H1 (cell line): ENCODE measurements around the gene TRIM65. TPM values are rescaled to one million over a fixed set of nuclear protein-coding genes. Genes with fewer than 3 reads are reported as not detected.

Source experiments
- CTCF ChIA-PET: fragments of 300-600 bp; sonication (Branson Sonifier 250); formaldehyde crosslinking; loops from one replicate; lab custom pipeline; 2021; ENCODE audit not compliant: partially characterized antibody; lab: Charles Lee
- POLR2A ChIA-PET: fragments of 300-600 bp; sonication (Branson Sonifier 250); formaldehyde crosslinking; loops from one replicate; lab custom pipeline; 2021; ENCODE audit warnings: inconsistent platforms; ENCODE audit not compliant: partially characterized antibody; lab: Charles Lee
- DNase-seq, 2 experiments: peaks; one replicate each; pipeline versions ENCODE4 v3.0.0 to v3.0.0-alpha.2; 2010 to 2022; ENCODE audit warnings: low spot score in 2 of 2, low read depth in 1 of 2, mixed read lengths in 1 of 2
- FAIRE-seq: peaks from 2 replicates; lab custom pipeline; 2011; peaks lifted over from hg19 to GRCh38; lab: Jason Lieb, UNC
- H2AFZ ChIP-seq: 2 replicates; pipeline ENCODE4 v1.8.1; 2012; ENCODE audit warnings: low read length, inconsistent platforms
- H2AK5ac ChIP-seq: 2 replicates; pipeline ENCODE4 v1.6.1; 2013; ENCODE audit warnings: low read depth, low read length
- H2BK120ac ChIP-seq: replicated peaks from 2 replicates; pipeline ENCODE3; 2013; ENCODE audit warnings: low read depth, low read length, inconsistent platforms
- H2BK12ac ChIP-seq: 2 replicates; pipeline ENCODE4 v1.6.1; 2013; ENCODE audit warnings: low read depth, low read length
- H2BK15ac ChIP-seq: 2 replicates; pipeline ENCODE4 v1.6.1; 2013; ENCODE audit warnings: low read length
- H2BK20ac ChIP-seq: 2 replicates; pipeline ENCODE4 v1.6.1; 2013; ENCODE audit warnings: low read length
- H2BK5ac ChIP-seq: 2 replicates; pipeline ENCODE4 v1.6.1; 2013; ENCODE audit warnings: low read depth, low read length
- H3K14ac ChIP-seq: 2 replicates; pipeline ENCODE4 v1.6.1; 2013; ENCODE audit warnings: inconsistent platforms; ENCODE audit not compliant: insufficient read length
- H3K18ac ChIP-seq: 2 replicates; pipeline ENCODE4 v1.6.1; 2013; ENCODE audit warnings: low read length; ENCODE audit errors: extremely low read depth
- H3K23ac ChIP-seq: 2 replicates; pipeline ENCODE4 v1.6.1; 2013; ENCODE audit warnings: inconsistent platforms; ENCODE audit not compliant: insufficient read length
- H3K23me2 ChIP-seq: 2 replicates; pipeline ENCODE4 v1.6.1; 2013; ENCODE audit warnings: low read depth, low read length
- H3K27ac ChIP-seq: 2 replicates; pipeline ENCODE4 v1.6.1; 2011; ENCODE audit warnings: low read depth, low read length, inconsistent platforms
- H3K27me3 ChIP-seq, 4 experiments: replicated peaks in 1 of 4; 1 replicate in 1 of 4; 2 replicates in 3 of 4; pipeline versions ENCODE4 v1.6.1 to v1.8.1; 2011 to 2013; ENCODE audit warnings: low read length in 3 of 4, mild to moderate bottlenecking in 3 of 4, inconsistent platforms in 2 of 4, mixed read lengths in 2 of 4, moderate library complexity in 1 of 4; ENCODE audit not compliant: control insufficient read depth in 3 of 4, insufficient read depth in 3 of 4; ENCODE audit errors: extremely low read depth in 1 of 4
- H3K36me3 ChIP-seq, 4 experiments: 2 replicates each; pipeline versions ENCODE4 v1.6.1 to v1.8.1; 2011 to 2013; ENCODE audit warnings: mild to moderate bottlenecking in 4 of 4, low read length in 3 of 4, moderate library complexity in 2 of 4, control low read depth in 1 of 4, inconsistent platforms in 1 of 4; ENCODE audit not compliant: insufficient read depth in 4 of 4, control insufficient read depth in 2 of 4
- H3K4ac ChIP-seq: replicated peaks from 2 replicates; pipeline ENCODE3; 2013; ENCODE audit warnings: low read length, low read depth, mixed read lengths, inconsistent platforms; ENCODE audit not compliant: insufficient read length
- H3K4me1 ChIP-seq, 4 experiments: replicated peaks in 1 of 4; 1 replicate in 1 of 4; 2 replicates in 3 of 4; pipeline versions ENCODE4 v1.6.1 to v1.8.1; 2011 to 2013; ENCODE audit warnings: low read length in 3 of 4, inconsistent platforms in 2 of 4, mixed read lengths in 1 of 4; ENCODE audit not compliant: insufficient read depth in 4 of 4, control insufficient read depth in 3 of 4
- H3K4me2 ChIP-seq, 2 experiments: 2 replicates each; pipeline versions ENCODE4 v1.6.1 to v1.8.1; 2011 to 2013; ENCODE audit warnings: low read depth in 2 of 2, low read length in 2 of 2, control low read depth in 1 of 2, inconsistent platforms in 1 of 2, mild to moderate bottlenecking in 1 of 2; ENCODE audit not compliant: insufficient read depth in 1 of 2
- H3K4me3 ChIP-seq, 4 experiments: fragments of 200-600, 300-600 bp in 1 of 4; sonication (generic), shearing (Covaris generic), sonication (Bioruptor Twin) in 1 of 4; 2 replicates each; pipeline versions ENCODE4 v1.5.1 to v1.8.1; 2011 to 2016; ENCODE audit warnings: low read length in 4 of 4, low read depth in 3 of 4, control low read depth in 2 of 4, inconsistent platforms in 2 of 4, mild to moderate bottlenecking in 2 of 4, mixed read lengths in 1 of 4, moderate library complexity in 1 of 4; ENCODE audit not compliant: insufficient read depth in 2 of 4; ENCODE audit errors: extremely low read depth in 1 of 4
- H3K56ac ChIP-seq: replicated peaks from 2 replicates; pipeline ENCODE3; 2013; ENCODE audit warnings: low read depth, mild to moderate bottlenecking, mixed read lengths, low read length, inconsistent platforms; ENCODE audit not compliant: insufficient read length
- H3K79me1 ChIP-seq: 2 replicates; pipeline ENCODE4 v1.6.1; 2013; ENCODE audit warnings: low read depth, low read length, control low read depth
- H3K79me2 ChIP-seq, 2 experiments: 2 replicates each; pipeline versions ENCODE4 v1.6.1 to v1.8.1; 2012 to 2013; ENCODE audit warnings: low read length in 2 of 2, mild to moderate bottlenecking in 2 of 2, inconsistent platforms in 1 of 2; ENCODE audit not compliant: insufficient read depth in 2 of 2, control insufficient read depth in 1 of 2
- H3K9ac ChIP-seq, 4 experiments: replicated peaks in 1 of 4; 1 replicate in 1 of 4; 2 replicates in 3 of 4; pipeline versions ENCODE4 v1.6.1 to v1.8.1; 2011 to 2013; ENCODE audit warnings: low read depth in 3 of 4, low read length in 3 of 4, control low read depth in 2 of 4, mild to moderate bottlenecking in 2 of 4, moderate library complexity in 2 of 4, inconsistent platforms in 1 of 4; ENCODE audit errors: extremely low read depth in 1 of 4
- H3K9me3 ChIP-seq, 2 experiments: 2 replicates each; pipeline versions ENCODE4 v1.6.1 to v1.8.1; 2012 to 2013; ENCODE audit warnings: mild to moderate bottlenecking in 2 of 2, moderate library complexity in 2 of 2, control low read depth in 1 of 2, inconsistent platforms in 1 of 2, low read depth in 1 of 2, low read length in 1 of 2, mixed read lengths in 1 of 2; ENCODE audit not compliant: insufficient read depth in 2 of 2
- H4K20me1 ChIP-seq, 2 experiments: replicated peaks in 1 of 2; 2 replicates each; pipeline versions ENCODE3 to v1.8.1; 2011 to 2013; ENCODE audit warnings: inconsistent platforms in 2 of 2, low read length in 2 of 2, mild to moderate bottlenecking in 1 of 2; ENCODE audit not compliant: insufficient read depth in 2 of 2, control insufficient read depth in 1 of 2
- H4K5ac ChIP-seq: 2 replicates; pipeline ENCODE4 v1.6.1; 2013; ENCODE audit warnings: low read length, low read depth, mixed read lengths, inconsistent platforms; ENCODE audit not compliant: insufficient read length
- H4K8ac ChIP-seq: 2 replicates; pipeline ENCODE4 v1.8.0; 2013; ENCODE audit warnings: mild to moderate bottlenecking, moderate library complexity, low read length, inconsistent platforms; ENCODE audit not compliant: insufficient read depth; ENCODE audit errors: extremely low read depth
- H4K91ac ChIP-seq: replicated peaks from 2 replicates; pipeline ENCODE3; 2013; ENCODE audit warnings: low read length, mixed read lengths, inconsistent platforms; ENCODE audit not compliant: insufficient read length
- HDAC2 ChIP-seq, 2 experiments: fragments of 300-600 bp in 1 of 2; sonication (generic) in 1 of 2; IDR thresholded peaks; 2 replicates each; pipeline ENCODE4 v1.6.1; 2011 to 2012; ENCODE audit warnings: low read depth in 2 of 2, low read length in 2 of 2, mild to moderate bottlenecking in 2 of 2, moderate library complexity in 2 of 2, borderline replicate concordance in 1 of 2, inconsistent platforms in 1 of 2
- HDAC6 ChIP-seq: IDR thresholded peaks from one replicate; pipeline ENCODE4 v1.7.1; 2012; ENCODE audit warnings: low read depth, mild to moderate bottlenecking, inconsistent platforms, low read length, moderate library complexity
- NRF1 ChIP-seq: IDR thresholded peaks from 2 replicates; pipeline ENCODE4 v1.6.1; 2011; ENCODE audit warnings: mild to moderate bottlenecking, low read depth, low read length, improper control_type of control experiment
- SUZ12 ChIP-seq: fragments of 200-600 bp; sonication (generic); IDR thresholded peaks from 2 replicates; pipeline ENCODE4 v1.6.1; 2012; ENCODE audit warnings: mild to moderate bottlenecking, inconsistent platforms, low read length, moderate library complexity, mixed read lengths
- WGBS, 2 experiments: shearing (Covaris generic) in 1 of 2; methylation state at CpG; one replicate each; pipeline versions ENCODE4 v1.1.6 to v1.1.7; 2013 to 2015; ENCODE audit warnings: low lambda C conversion rate in 2 of 2, mixed read lengths in 2 of 2, inconsistent platforms in 1 of 2, low coverage in 1 of 2, missing lambda C conversion rate in 1 of 2; ENCODE audit not compliant: insufficient replicate concordance in 2 of 2, insufficient coverage in 1 of 2, insufficient read length in 1 of 2; ENCODE audit errors: extremely low coverage in 1 of 2, missing lambda C conversion rate in 1 of 2; 5-methylcytosine and 5-hydroxymethylcytosine counted together
- polyA plus RNA-seq, 7 experiments: library from polyadenylated mRNA; depleted of rRNA in 3 of 7; stranded (reverse) in 5 of 7; unstranded in 2 of 7; fragments of >200 nt in 5 of 7; fragments of 200-250 nt in 2 of 7; gene quantifications; 1 replicate in 5 of 7; 2 replicates in 1 of 7; 4 replicates in 1 of 7; pipeline versions ENCODE4 v1.2.1 to v1.2.3, GENCODE V29; 2011 to 2013; ENCODE audit warnings: missing spikeins in 2 of 7, mixed read lengths in 2 of 7
- total RNA-seq: library from RNA; stranded (reverse); fragmentation: NEBNext Ultra II Directional; extraction: Animal tissue kit (Norgen Biotek cat#: 25700); gene quantifications from 2 replicates; pipeline ENCODE4 v1.2.1, GENCODE V29; 2021

The TRIM65 gene
- total and polyA plus RNA-seq, 2 of the 8 experiments (the other 6 are each of a cell fraction or from before 2014, with no cell fraction given) = 21.2 to 48.6 TPM

DNA sequence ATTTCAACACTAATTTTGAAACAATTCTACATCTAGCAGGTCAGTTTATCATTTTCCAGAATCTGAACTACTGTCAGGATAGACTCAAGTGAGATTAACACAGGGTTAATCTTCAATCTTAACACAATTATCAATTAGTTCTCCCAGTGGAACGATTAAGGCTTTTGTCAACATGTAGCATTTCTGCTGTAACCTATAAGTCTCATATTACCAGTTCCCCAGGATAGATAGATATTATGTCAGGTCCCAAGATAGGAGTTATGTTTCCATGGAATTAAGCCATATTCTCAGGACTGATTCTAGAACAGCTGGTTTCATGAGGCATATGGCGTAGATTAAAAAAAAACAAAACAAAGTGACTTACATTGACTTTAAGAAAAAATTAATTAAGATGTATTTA lies 48.5 kb upstream of the TRIM65 start:
- no peaks in the 10 kb centered on the region for H3K79me2 ChIP-seq
- CTCF ChIA-PET = interaction anchor here (0.9 to 1.6 kb wide), 6 partner anchors 9 to 334 kb away, joined by 3 to 8 read pairs (median 4); partner anchors contain the start of gene CDK3
- no peak overlapping the region for H4K8ac ChIP-seq
- no peak overlapping the region for H2BK15ac ChIP-seq
- H2BK12ac ChIP-seq = no peak overlapping the region
- H3K56ac ChIP-seq = no peak overlapping the region
- H3K23me2 ChIP-seq = peaks cover 4% of the 10 kb centered on the region; the same call in 1 of the 2 replicates
- no peak overlapping the region for H2AK5ac ChIP-seq
- FAIRE-seq (no peak), DNase-seq (no peak)
- H2BK5ac ChIP-seq = no peak overlapping the region
- H2BK20ac ChIP-seq = no peak overlapping the region
- POLR2A ChIA-PET = no interaction called here
- no peaks in the 10 kb centered on the region for H4K20me1 ChIP-seq
- H3K18ac ChIP-seq = no peak overlapping the region
- H3K4ac ChIP-seq = no peak overlapping the region
- H3K4me3 ChIP-seq = no peak overlapping the region
- no peak overlapping the region for H3K23ac ChIP-seq
- no peaks in the 10 kb centered on the region for H3K79me1 ChIP-seq
- no peak overlapping the region for H4K91ac ChIP-seq
- no peaks in the 10 kb centered on the region for H3K27me3 ChIP-seq
- no peak overlapping the region for H3K14ac ChIP-seq
- no peak overlapping the region for H2BK120ac ChIP-seq
- WGBS, 2 experiments = 88% methylated on average over 2 of the region's 2 CpGs; no CpG with 5 or more reads in 1 of the 2 experiments
- no peaks in the 10 kb centered on the region for H3K9me3 ChIP-seq
- H3K36me3 ChIP-seq = peaks cover 8 to 42% (median 17%) of the 10 kb centered on the region in 4 experiments
- H3K4me2 ChIP-seq = no peak overlapping the region
- no peak overlapping the region for H4K5ac ChIP-seq
- H3K4me1 ChIP-seq = peaks cover 0 to 3% (median 2%) of the 10 kb centered on the region in 4 experiments; a peak in 3 of 7 replicates
- H3K27ac ChIP-seq = no peak overlapping the region
- H3K9ac ChIP-seq = no peak overlapping the region
- H2AFZ ChIP-seq = no peak overlapping the region
- TF ChIP-seq HDAC6 (no peak), HDAC2 (IDR thresholded peaks at IDR 0.05; ENCODE audit: borderline replicate concordance in 1 of 2, low read depth in 2 of 2, low read length in 2 of 2) (no peak), NRF1 (no peak), SUZ12 (no peak)
